ENCODE measurements around the gene RNF220. TPM values are rescaled to one million over a fixed set of nuclear protein-coding genes. Genes with fewer than 3 reads are reported as not detected.

RNF220 gene
- polyA plus RNA-seq, 1 donor from 2014 or later = 142 TPM

- no peaks in the 10 kb centered on the region for H3K36me3 ChIP-seq (ENCODE audit: insufficient read depth, low read length)
- peak overlapping the region; percentile 35 for H3K9ac ChIP-seq (ENCODE audit: low read length)
- no peak overlapping the region for H2AFZ ChIP-seq (ENCODE audit: low read depth, low read length)
Observed at GRCh38 chr1:44641126-44642102, 236.4 kb downstream of the RNF220 start.

GRCh38 chr1:44642255-44642654 lies 237.2 kb downstream of the RNF220 start:
- Histone ChIP-seq H3K36me3 (ENCODE audit: insufficient read depth, low read length) (no peaks in the 10 kb centered on the region), H3K79me2 (replicated peaks; ENCODE audit: insufficient read depth, low read length) (no peaks in the 10 kb centered on the region), H3K9me2 (ENCODE audit: insufficient read depth, low read length) (no peaks in the 10 kb centered on the region), H3K4me2 (ENCODE audit: low read length) (no peak overlapping the region), H3K9ac (ENCODE audit: low read length) (no peak overlapping the region), H3K27me3 (ENCODE audit: insufficient read depth, low read depth, low read length) (no peaks in the 10 kb centered on the region), H2AFZ (ENCODE audit: low read depth, low read length) (no peak overlapping the region), H3K27ac (ENCODE audit: low read length) (no peak overlapping the region), H3K9me3 (ENCODE audit: low read length) (no peaks in the 10 kb centered on the region), H3K4me3 (ENCODE audit: low read length) (no peak overlapping the region), H3F3A (ENCODE audit: insufficient read depth, low read length, poor library complexity, severe bottlenecking) (no peaks in the 10 kb centered on the region), H4K20me1 (ENCODE audit: insufficient read depth) (no peaks in the 10 kb centered on the region)
- TF ChIP-seq RAD21 (conservative IDR thresholded peaks at IDR 0.05) = no peak
- TF ChIP-seq EZH2 (IDR thresholded peaks at IDR 0.05; ENCODE audit: borderline replicate concordance, insufficient read depth, low read length, poor library complexity, severe bottlenecking) = no peak
- TF ChIP-seq EP300 (conservative IDR thresholded peaks at IDR 0.05; ENCODE audit: poor library complexity, severe bottlenecking) = no peak
- TF ChIP-seq REST (IDR thresholded peaks at IDR 0.05; ENCODE audit: borderline replicate concordance) = no peak
- TF ChIP-seq SMC3 (conservative IDR thresholded peaks at IDR 0.05; ENCODE audit: poor library complexity) = no peak

More at GRCh38 chr1:44641126-44642102, 236.4 kb downstream of the RNF220 start:
- Histone ChIP-seq H3K27me3 (ENCODE audit: insufficient read depth, low read depth, low read length) (no peaks in the 10 kb centered on the region), H3K79me2 (replicated peaks; ENCODE audit: insufficient read depth, low read length) (no peaks in the 10 kb centered on the region), H4K20me1 (ENCODE audit: insufficient read depth) (no peaks in the 10 kb centered on the region), H3K9me3 (ENCODE audit: low read length) (no peaks in the 10 kb centered on the region), H3F3A (ENCODE audit: insufficient read depth, low read length, poor library complexity, severe bottlenecking) (no peaks in the 10 kb centered on the region), H3K4me3 (ENCODE audit: low read length) (peak overlapping the region; percentile 38), H3K4me2 (ENCODE audit: low read length) (no peak overlapping the region), H3K9me2 (ENCODE audit: insufficient read depth, low read length) (no peaks in the 10 kb centered on the region), H3K27ac (ENCODE audit: low read length) (peak overlapping the region; percentile 72)
- TF ChIP-seq POLR2AphosphoS5 (IDR thresholded peaks at IDR 0.05) (no peak), RAD21 (conservative IDR thresholded peaks at IDR 0.05) (no peak), EP300 (conservative IDR thresholded peaks at IDR 0.05; ENCODE audit: poor library complexity, severe bottlenecking) (no peak)

GRCh38 chr1:44642925-44643324 lies 237.9 kb downstream of the RNF220 start:
- no peaks in the 10 kb centered on the region for H3K27me3 ChIP-seq (ENCODE audit: insufficient read depth, low read depth, low read length)
- no peaks in the 10 kb centered on the region for H3K9me3 ChIP-seq (ENCODE audit: low read length)
- H3K27ac ChIP-seq (ENCODE audit: low read length) = no peak overlapping the region
- no peak overlapping the region for H3K4me2 ChIP-seq (ENCODE audit: low read length)
- TF ChIP-seq CTCF (IDR thresholded peaks at IDR 0.05; ENCODE audit: poor library complexity, severe bottlenecking) = no peak
- no peak for TF ChIP-seq RAD21 (conservative IDR thresholded peaks at IDR 0.05)
- no peak for TF ChIP-seq SMC3 (conservative IDR thresholded peaks at IDR 0.05; ENCODE audit: poor library complexity)
- no peak for TF ChIP-seq EP300 (conservative IDR thresholded peaks at IDR 0.05; ENCODE audit: poor library complexity, severe bottlenecking)
- no peak for TF ChIP-seq EZH2 (IDR thresholded peaks at IDR 0.05; ENCODE audit: borderline replicate concordance, insufficient read depth, low read length, poor library complexity, severe bottlenecking)
- no peak for TF ChIP-seq POLR2AphosphoS5 (IDR thresholded peaks at IDR 0.05)
- no peak for TF ChIP-seq TAF1 (IDR thresholded peaks at IDR 0.05; ENCODE audit: low read depth)
- no peak for TF ChIP-seq REST (IDR thresholded peaks at IDR 0.05; ENCODE audit: borderline replicate concordance)
- TF ChIP-seq MXI1 (conservative IDR thresholded peaks at IDR 0.05; ENCODE audit: poor library complexity, severe bottlenecking) = no peak
- H4K20me1 ChIP-seq (ENCODE audit: insufficient read depth) = no peaks in the 10 kb centered on the region
- H3F3A ChIP-seq (ENCODE audit: insufficient read depth, low read length, poor library complexity, severe bottlenecking) = no peaks in the 10 kb centered on the region
- H2AFZ ChIP-seq (ENCODE audit: low read depth, low read length) = no peak overlapping the region
- no peaks in the 10 kb centered on the region for H3K79me2 ChIP-seq (replicated peaks; ENCODE audit: insufficient read depth, low read length)
- no peaks in the 10 kb centered on the region for H3K9me2 ChIP-seq (ENCODE audit: insufficient read depth, low read length)
- no peak overlapping the region for H3K9ac ChIP-seq (ENCODE audit: low read length)
- H3K4me3 ChIP-seq (ENCODE audit: low read length) = no peak overlapping the region
- no peaks in the 10 kb centered on the region for H3K36me3 ChIP-seq (ENCODE audit: insufficient read depth, low read length)
